ENCODE results near the gene GPAT3. TPM values are rescaled to one million over a fixed set of nuclear protein-coding genes. Genes with fewer than 3 reads are reported as not detected.

Gene GPAT3
- total and polyA plus RNA-seq, 2 experiments from 2014 or later = 1.2 to 2.0 TPM

- no peak for TF ChIP-seq NANOG (IDR thresholded peaks at IDR 0.05; ENCODE audit: borderline replicate concordance)
- TF ChIP-seq ZNF114 (CRISPR knock-in tag; IDR thresholded peaks at IDR 0.05) = no peak
- TF ChIP-seq ETS1 (IDR thresholded peaks at IDR 0.05) = no peak
- TF ChIP-seq POLR2AphosphoS5 (IDR thresholded peaks at IDR 0.05; ENCODE audit: low read depth) = no peak
- TF ChIP-seq, protein P1, sequence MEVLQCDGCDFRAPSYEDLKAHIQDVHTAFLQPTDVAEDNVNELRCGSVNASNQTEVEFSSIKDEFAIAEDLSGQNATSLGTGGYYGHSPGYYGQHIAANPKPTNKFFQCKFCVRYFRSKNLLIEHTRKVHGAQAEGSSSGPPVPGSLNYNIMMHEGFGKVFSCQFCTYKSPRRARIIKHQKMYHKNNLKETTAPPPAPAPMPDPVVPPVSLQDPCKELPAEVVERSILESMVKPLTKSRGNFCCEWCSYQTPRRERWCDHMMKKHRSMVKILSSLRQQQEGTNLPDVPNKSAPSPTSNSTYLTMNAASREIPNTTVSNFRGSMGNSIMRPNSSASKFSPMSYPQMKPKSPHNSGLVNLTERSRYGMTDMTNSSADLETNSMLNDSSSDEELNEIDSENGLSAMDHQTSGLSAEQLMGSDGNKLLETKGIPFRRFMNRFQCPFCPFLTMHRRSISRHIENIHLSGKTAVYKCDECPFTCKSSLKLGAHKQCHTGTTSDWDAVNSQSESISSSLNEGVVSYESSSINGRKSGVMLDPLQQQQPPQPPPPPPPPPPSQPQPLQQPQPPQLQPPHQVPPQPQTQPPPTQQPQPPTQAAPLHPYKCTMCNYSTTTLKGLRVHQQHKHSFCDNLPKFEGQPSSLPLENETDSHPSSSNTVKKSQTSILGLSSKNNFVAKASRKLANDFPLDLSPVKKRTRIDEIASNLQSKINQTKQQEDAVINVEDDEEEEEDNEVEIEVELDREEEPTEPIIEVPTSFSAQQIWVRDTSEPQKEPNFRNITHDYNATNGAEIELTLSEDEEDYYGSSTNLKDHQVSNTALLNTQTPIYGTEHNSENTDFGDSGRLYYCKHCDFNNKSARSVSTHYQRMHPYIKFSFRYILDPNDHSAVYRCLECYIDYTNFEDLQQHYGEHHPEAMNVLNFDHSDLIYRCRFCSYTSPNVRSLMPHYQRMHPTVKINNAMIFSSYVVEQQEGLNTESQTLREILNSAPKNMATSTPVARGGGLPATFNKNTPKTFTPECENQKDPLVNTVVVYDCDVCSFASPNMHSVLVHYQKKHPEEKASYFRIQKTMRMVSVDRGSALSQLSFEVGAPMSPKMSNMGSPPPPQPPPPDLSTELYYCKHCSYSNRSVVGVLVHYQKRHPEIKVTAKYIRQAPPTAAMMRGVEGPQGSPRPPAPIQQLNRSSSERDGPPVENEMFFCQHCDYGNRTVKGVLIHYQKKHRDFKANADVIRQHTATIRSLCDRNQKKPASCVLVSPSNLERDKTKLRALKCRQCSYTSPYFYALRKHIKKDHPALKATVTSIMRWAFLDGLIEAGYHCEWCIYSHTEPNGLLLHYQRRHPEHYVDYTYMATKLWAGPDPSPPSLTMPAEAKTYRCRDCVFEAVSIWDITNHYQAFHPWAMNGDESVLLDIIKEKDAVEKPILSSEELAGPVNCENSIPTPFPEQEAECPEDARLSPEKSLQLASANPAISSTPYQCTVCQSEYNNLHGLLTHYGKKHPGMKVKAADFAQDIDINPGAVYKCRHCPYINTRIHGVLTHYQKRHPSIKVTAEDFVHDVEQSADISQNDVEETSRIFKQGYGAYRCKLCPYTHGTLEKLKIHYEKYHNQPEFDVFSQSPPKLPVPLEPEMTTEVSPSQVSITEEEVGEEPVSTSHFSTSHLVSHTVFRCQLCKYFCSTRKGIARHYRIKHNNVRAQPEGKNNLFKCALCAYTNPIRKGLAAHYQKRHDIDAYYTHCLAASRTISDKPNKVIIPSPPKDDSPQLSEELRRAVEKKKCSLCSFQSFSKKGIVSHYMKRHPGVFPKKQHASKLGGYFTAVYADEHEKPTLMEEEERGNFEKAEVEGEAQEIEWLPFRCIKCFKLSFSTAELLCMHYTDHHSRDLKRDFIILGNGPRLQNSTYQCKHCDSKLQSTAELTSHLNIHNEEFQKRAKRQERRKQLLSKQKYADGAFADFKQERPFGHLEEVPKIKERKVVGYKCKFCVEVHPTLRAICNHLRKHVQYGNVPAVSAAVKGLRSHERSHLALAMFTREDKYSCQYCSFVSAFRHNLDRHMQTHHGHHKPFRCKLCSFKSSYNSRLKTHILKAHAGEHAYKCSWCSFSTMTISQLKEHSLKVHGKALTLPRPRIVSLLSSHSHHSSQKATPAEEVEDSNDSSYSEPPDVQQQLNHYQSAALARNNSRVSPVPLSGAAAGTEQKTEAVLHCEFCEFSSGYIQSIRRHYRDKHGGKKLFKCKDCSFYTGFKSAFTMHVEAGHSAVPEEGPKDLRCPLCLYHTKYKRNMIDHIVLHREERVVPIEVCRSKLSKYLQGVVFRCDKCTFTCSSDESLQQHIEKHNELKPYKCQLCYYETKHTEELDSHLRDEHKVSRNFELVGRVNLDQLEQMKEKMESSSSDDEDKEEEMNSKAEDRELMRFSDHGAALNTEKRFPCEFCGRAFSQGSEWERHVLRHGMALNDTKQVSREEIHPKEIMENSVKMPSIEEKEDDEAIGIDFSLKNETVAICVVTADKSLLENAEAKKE (CRISPR knock-in tag; IDR thresholded peaks at IDR 0.05) = no peak
- TF ChIP-seq, protein P2, sequence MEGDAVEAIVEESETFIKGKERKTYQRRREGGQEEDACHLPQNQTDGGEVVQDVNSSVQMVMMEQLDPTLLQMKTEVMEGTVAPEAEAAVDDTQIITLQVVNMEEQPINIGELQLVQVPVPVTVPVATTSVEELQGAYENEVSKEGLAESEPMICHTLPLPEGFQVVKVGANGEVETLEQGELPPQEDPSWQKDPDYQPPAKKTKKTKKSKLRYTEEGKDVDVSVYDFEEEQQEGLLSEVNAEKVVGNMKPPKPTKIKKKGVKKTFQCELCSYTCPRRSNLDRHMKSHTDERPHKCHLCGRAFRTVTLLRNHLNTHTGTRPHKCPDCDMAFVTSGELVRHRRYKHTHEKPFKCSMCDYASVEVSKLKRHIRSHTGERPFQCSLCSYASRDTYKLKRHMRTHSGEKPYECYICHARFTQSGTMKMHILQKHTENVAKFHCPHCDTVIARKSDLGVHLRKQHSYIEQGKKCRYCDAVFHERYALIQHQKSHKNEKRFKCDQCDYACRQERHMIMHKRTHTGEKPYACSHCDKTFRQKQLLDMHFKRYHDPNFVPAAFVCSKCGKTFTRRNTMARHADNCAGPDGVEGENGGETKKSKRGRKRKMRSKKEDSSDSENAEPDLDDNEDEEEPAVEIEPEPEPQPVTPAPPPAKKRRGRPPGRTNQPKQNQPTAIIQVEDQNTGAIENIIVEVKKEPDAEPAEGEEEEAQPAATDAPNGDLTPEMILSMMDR (conservative IDR thresholded peaks at IDR 0.05; ENCODE audit: low read depth in 2 of 2) = no peak
- no peak for TF ChIP-seq REST (IDR thresholded peaks at IDR 0.05; ENCODE audit: unreplicated experiment)
- TF ChIP-seq JUNB (IDR thresholded peaks at IDR 0.05; ENCODE audit: unreplicated experiment) = no peak
- no peak for TF ChIP-seq EZH2 (IDR thresholded peaks at IDR 0.05; ENCODE audit: low read depth, unreplicated experiment)
- no peak overlapping the region for H3K4me3 Mint-ChIP-seq
- H3K9me3 Mint-ChIP-seq = no peaks in the 10 kb centered on the region
Observed at GRCh38 chr4:83563998-83564397, 28.1 kb downstream of the GPAT3 start.

More at GRCh38 chr4:83563998-83564397, 28.1 kb downstream of the GPAT3 start:
- H3K4me3 ChIP-seq = no peak overlapping the region
- H3F3A ChIP-seq (replicated peaks; ENCODE audit: low read depth) = no peaks in the 10 kb centered on the region
- Mint-ChIP-seq H3K36me3 (ENCODE audit: low read depth) (no peaks in the 10 kb centered on the region), H3K27ac (no peak overlapping the region), H3K4me1 (0 out of 3 replicates have a peak, but pooled peaks cover 2% of the 10 kb centered on the region), H3K27me3 (ENCODE audit: insufficient read depth, low read depth, poor library complexity) (no peaks in the 10 kb centered on the region)
- H3K27me3 ChIP-seq (ENCODE audit: insufficient read depth) = no peaks in the 10 kb centered on the region
- no peaks in the 10 kb centered on the region for H4K20me1 ChIP-seq (replicated peaks; ENCODE audit: insufficient read depth)
- no peaks in the 10 kb centered on the region for H3K79me2 ChIP-seq (replicated peaks; ENCODE audit: insufficient read depth)
- no peak overlapping the region for H2AFZ ChIP-seq
- H3K4me2 ChIP-seq = no peak overlapping the region
- no peaks in the 10 kb centered on the region for H3K4me1 ChIP-seq (ENCODE audit: insufficient read depth)
- ATAC-seq = no peak
- no peak for DNase-seq (ENCODE audit: low spot score)
- no peaks in the 10 kb centered on the region for H3K36me3 ChIP-seq (ENCODE audit: insufficient read depth)
- no peak overlapping the region for H3K27ac ChIP-seq (ENCODE audit: low read depth)
- H3K9me2 ChIP-seq (ENCODE audit: insufficient read depth) = no peaks in the 10 kb centered on the region

Measured in GM23338 (cell line).